GM21576 (cell line): ENCODE measurements around the gene CES3.

Experiments used
- ATAC-seq: cut with Tn5 transposase; IDR thresholded peaks from one replicate; pipeline ENCODE4 v1.9.1; 2021; ENCODE audit warnings: mild to moderate bottlenecking, moderate library complexity; ENCODE audit not compliant: unreplicated experiment

CES3 gene

GRCh38 chr16:66961065-66961744, at the start of gene CES3:
CES3 (plus strand) TSS chr16:66961266; CDS start chr16:66961308, 42 bp downstream.
- peak; percentile 69 for ATAC-seq

- ATAC-seq: no peak
Measured at GRCh38 chr16:66911801-66912200, 49.3 kb upstream of the CES3 start.

- no peak for ATAC-seq
Measured at GRCh38 chr16:66913081-66913480, 48.0 kb upstream of the CES3 start.

- no peak for ATAC-seq
Measured at GRCh38 chr16:66913711-66914110, 47.4 kb upstream of the CES3 start.

DNA sequence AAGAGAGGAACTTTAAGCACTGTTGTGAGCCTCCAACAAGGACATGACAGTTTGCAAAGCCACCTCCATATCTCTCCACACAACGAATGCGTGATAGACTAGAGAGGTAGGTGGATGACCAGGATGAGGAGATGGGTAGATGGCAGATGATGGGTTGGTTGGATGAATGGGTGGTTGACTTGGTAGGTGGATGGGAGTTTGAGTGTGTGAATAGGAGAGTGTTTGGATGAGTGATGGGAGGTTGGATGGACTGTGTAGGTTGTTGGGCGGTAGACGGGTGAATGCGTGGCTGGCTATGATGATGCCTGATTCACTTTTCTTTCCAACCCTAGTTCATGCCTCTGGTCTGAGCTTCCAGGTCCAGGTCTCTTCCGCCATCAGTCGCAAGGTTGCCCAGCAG, 46.5 kb upstream of the CES3 start:
- no peak for ATAC-seq

DNA sequence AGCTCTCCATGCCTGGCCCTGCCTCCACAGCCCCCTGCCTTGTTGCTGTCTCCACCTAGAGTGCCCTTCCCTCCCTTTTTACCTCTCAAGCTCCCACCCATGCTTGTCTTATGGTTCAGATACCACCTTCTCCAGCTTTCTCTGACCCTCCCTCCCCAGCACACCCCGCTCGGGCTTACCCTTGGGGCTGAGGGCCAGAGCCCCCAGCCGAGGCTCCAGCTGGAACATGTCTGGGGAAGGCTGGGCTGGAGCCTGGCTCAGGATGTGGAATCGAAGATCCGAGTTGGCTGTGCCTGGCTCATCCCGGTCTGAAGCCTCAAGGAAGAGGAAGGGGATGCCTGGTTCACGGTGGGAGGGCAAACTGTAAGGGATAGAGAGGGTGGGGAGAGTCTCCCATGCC, 46.0 kb upstream of the CES3 start:
- no peak for ATAC-seq

DNA sequence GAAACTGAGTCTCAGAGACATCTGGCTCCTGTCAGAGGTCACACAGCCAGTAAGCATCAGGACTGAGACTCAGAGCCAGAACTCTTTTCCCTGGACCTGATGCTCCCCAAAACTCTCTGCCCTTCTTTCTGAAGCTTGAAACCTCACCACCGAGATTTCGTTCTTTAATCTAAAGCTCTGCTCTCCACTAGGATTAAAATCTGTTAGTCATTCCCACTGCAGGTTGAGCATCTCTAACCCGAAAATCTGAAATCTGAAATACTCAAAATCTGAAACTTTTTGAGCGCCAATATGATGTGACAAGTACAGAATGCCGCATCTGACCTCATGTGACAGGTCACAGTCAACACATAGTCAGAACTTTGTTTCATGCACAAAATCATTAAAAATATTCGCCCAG, 44.5 kb upstream of the CES3 start:
- no peak for ATAC-seq

DNA sequence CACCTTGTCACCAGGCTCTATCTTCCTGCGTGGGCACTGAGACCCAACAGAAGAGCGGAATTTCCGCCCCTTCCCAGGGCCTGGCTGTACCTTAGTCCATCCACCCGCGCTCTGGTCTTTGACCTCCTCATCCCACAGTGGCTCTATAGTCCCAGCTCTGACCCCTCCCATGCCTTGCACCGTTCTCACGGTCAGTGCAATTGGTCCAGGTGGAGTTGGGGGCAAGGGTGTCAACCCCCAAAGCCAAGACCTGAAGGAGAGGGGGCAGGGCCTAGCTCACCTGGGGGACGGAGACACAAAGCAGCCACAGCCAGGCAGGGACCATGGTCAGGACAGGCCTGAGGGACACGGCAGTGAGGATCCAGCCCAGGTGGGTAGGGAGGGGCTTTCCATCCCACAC, 43.3 kb upstream of the CES3 start:
- no peak for ATAC-seq

GRCh38 chr16:66918355-66918754, 42.7 kb upstream of the CES3 start:
- ATAC-seq: no peak

DNA sequence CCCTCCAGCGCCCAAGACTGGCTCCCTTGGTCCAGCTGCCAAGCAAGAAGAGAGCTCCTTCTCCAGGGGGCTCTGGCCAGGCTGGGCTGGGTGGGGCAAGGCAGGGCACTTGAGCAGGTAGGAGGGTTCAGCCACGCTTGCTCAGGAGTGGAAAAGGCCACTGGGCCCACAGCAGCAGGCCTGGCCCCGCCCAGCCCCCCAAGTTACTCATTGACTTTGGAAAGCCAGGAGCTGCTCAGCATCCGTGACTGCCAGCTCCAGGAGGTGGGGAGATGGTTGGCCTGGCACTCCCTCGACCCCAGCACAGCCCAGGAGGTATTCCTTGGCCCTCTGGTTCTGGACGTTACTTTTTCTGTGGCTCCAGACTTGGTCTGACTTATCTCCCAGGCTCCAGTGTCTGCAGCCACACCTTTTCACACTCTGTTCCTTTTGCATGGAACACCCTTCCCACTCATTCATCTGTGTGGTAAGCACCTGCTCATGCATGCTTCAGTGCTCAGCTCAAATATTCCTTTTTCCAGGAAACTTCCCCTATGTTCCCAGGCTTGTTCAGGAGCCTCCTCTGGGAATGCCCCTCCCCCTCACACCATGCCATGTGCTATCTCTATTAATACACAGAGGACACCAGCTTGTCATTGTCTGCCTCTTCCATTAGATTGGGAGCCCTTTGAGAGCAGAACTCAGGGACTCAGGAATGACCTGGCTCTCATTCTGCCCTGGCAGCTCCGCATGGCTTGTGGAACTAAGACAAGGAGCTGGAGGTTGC, 42.1 kb upstream of the CES3 start, which contains the start of gene CDH16:
TSS of gene CDH16 (minus strand) at position 83 of the 766 bp plus-strand sequence. CDS start 820 bp downstream, outside the sequence.
- no peak for ATAC-seq

- ATAC-seq: no peak
Measured at GRCh38 chr16:66919569-66920298, 41.3 kb upstream of the CES3 start.

GRCh38 chr16:66920299-66920590, 40.8 kb upstream of the CES3 start:
- no peak for ATAC-seq

DNA sequence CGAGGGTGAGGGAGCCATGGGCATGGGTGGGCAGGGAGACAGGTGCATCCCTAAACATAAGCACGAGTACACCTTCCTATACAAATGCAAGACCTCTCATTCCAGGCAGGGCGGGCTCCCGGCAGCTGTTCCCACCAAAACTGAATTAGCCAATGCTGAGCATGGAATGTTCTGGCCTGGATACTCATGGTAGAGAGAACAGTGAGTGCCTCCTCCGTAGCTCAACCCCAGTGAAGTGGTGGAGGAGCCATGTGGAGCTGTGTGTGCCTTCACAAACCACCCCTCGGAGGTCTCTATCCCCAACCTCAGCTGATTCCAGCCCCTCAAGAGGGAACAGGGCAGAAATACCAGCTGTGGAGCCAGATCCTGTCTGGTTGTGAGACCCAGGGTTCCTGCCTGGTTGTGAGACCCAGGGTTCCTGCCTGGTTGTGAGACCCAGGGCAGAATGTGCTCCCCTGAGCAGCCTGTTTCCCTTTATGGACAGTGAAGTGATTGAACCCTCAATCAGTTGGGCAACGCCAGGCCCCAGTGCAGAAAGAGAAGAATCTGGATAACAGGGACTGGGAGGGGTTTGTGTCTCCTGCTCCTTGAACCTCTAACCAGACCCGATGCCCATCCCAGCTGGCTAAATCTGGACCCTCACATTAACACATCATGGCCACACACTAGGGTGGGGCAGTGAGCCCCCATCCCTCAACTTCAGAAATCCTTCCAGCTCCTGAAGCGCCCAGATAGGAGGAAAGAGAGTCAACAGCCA, 40.0 kb upstream of the CES3 start:
- ATAC-seq: no peak

GRCh38 chr16:66921729-66922450, 39.2 kb upstream of the CES3 start:
- ATAC-seq: no peak

GRCh38 chr16:66923247-66923731, 37.8 kb upstream of the CES3 start:
- no peak for ATAC-seq

- ATAC-seq: no peak
Measured at GRCh38 chr16:66923866-66924265, 37.2 kb upstream of the CES3 start.

DNA sequence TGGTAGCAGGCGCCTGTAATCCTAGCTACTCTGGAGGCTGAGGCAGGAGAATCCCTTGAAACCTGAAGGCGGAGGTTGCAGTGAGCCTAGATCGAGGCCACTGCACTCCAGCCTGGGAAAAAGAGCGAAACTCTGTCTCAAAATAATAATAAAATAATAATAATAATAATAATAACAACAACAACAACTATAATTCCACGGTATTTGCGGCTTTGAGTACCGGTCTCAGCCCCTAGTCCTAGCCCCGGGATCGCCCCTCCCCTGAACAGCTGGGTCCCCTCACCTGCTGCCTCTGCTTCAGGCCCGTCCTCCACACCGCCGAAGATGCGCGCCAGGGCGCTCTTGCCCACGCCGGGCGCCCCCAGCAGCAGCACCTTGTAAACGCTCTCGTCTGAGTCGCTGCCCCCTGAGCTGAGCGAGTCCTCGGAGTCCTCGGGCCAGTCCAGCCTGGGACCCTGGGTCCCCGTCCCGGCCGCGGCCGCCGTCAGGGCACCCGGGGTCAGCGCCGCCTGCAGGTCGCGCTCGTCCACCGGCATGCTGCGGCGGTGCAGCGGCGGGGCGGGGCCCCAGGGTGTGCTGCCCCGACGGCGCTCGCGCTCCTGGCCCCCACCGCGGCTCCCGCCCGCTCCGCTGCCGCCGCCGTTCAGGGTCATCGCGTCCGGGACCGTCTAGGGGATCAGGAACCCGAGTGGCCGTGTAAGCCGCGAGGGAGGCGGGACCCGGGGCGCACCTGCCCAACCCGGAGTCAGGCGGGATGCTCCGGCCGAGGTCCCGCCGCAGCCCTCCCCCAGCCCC, 36.3 kb upstream of the CES3 start:
- ATAC-seq: no peak

- no peak for ATAC-seq
Measured at GRCh38 chr16:66925322-66925840, 35.7 kb upstream of the CES3 start, which contains the start of gene RRAD. RRAD (minus strand) TSS chr16:66925535; CDS start chr16:66925179, 356 bp downstream.
